Gastrocnemius medialis (tissue), 4 donors: ENCODE results near the gene NELFE. TPM values are rescaled to one million over a fixed set of nuclear protein-coding genes. Genes with fewer than 3 reads are reported as not detected.
A peak's percentile ranks its signal among the peaks of the same experiment; 100 is the strongest.
"Not testable (repeated sequence)": the region's sequence is repeated elsewhere in the genome, so short reads cannot be mapped to it uniquely, and the experiment has no call there.

ENCODE experiments used
- ATAC-seq, 2 donors: fragments of 150-250 bp; one replicate each; pipeline ENCODE4 v1.9.1; 2016
- DNase-seq, 2 donors: peaks; one replicate each; pipeline ENCODE4 v3.0.0-alpha.2; 2019
- H3K27ac ChIP-seq, 4 donors: fragments of 200-600 bp; sonication (generic); 1 replicate in 1 of 4; 2 replicates in 3 of 4; pipeline ENCODE4 v1.5.1; 2016 to 2018; ENCODE audit warnings: mild to moderate bottlenecking in 2 of 4, moderate library complexity in 1 of 4
- H3K27me3 ChIP-seq, 3 donors: fragments of 200-600 bp; sonication (generic) in 2 of 3; 1 replicate in 1 of 3; 2 replicates in 2 of 3; pipeline versions ENCODE4 v1.5.1 to v1.6.0; 2016 to 2019; ENCODE audit warnings: mild to moderate bottlenecking in 1 of 3, moderate library complexity in 1 of 3
- H3K36me3 ChIP-seq, 2 donors: fragments of 200-600 bp; sonication (generic) in 1 of 2; one replicate each; pipeline ENCODE4 v1.5.1; 2017 to 2018
- H3K4me1 ChIP-seq, 2 donors: fragments of 200-600 bp; sonication (generic) in 1 of 2; one replicate each; pipeline ENCODE4 v1.5.1; 2016 to 2017; ENCODE audit warnings: mild to moderate bottlenecking in 2 of 2
- H3K4me3 ChIP-seq, 4 donors: fragments of 200-600 bp; sonication (generic) in 3 of 4; 1 replicate in 1 of 4; 2 replicates in 3 of 4; pipeline ENCODE4 v1.5.1; 2016 to 2019; ENCODE audit warnings: mild to moderate bottlenecking in 2 of 4
- H3K9me3 ChIP-seq, 3 donors: fragments of 200-600 bp; sonication (generic) in 2 of 3; 1 replicate in 1 of 3; 2 replicates in 2 of 3; pipeline ENCODE4 v1.5.1; 2016 to 2019
- POLR2A ChIP-seq, 2 donors: fragments of 450-650 bp; IDR thresholded peaks; one replicate each; pipeline ENCODE4 v1.6.1; 2017; ENCODE audit warnings: antibody characterized with exemption in 2 of 2, mild to moderate bottlenecking in 2 of 2, moderate library complexity in 2 of 2
- in situ Hi-C, 4 donors: fragments of 200-750 bp; cut with MboI; loops; one replicate each; pipeline versions ENCODE4 v1.15.0 to v1.8.0; 2017; ENCODE audit warnings: low sequenced_read_pairs in 4 of 4
- intact Hi-C: fragments of 100-400 bp; cut with DNase I; formaldehyde crosslinking; loops from one replicate; pipeline ENCODE4 v1.15.1; 2023; ENCODE audit warnings: low total_unique reads
- total RNA-seq, 4 donors: library from RNA; depleted of rRNA; stranded (reverse); fragments of >200 nt; gene quantifications; one replicate each; pipeline versions ENCODE4 v1.1.0 to v1.2.3, GENCODE V29; 2016
- TF ChIP-seq, protein P1 (sequence below), 5 experiments: fragments of 450-650 bp in 3 of 5; fragments of 200-600 bp in 2 of 5; sonication (generic) in 2 of 5; IDR thresholded peaks in 4 of 5; conservative IDR thresholded peaks in 1 of 5; 1 replicate in 4 of 5; 2 replicates in 1 of 5; pipeline ENCODE4 v1.5.1; 2016 to 2019; ENCODE audit warnings: antibody characterized with exemption in 5 of 5, mild to moderate bottlenecking in 3 of 5, moderate library complexity in 3 of 5

NELFE gene, protein sequence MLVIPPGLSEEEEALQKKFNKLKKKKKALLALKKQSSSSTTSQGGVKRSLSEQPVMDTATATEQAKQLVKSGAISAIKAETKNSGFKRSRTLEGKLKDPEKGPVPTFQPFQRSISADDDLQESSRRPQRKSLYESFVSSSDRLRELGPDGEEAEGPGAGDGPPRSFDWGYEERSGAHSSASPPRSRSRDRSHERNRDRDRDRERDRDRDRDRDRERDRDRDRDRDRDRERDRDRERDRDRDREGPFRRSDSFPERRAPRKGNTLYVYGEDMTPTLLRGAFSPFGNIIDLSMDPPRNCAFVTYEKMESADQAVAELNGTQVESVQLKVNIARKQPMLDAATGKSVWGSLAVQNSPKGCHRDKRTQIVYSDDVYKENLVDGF
- total RNA-seq: 10 to 100 TPM; 58.1 to 88.6 (median 78.7) TPM

DNA sequence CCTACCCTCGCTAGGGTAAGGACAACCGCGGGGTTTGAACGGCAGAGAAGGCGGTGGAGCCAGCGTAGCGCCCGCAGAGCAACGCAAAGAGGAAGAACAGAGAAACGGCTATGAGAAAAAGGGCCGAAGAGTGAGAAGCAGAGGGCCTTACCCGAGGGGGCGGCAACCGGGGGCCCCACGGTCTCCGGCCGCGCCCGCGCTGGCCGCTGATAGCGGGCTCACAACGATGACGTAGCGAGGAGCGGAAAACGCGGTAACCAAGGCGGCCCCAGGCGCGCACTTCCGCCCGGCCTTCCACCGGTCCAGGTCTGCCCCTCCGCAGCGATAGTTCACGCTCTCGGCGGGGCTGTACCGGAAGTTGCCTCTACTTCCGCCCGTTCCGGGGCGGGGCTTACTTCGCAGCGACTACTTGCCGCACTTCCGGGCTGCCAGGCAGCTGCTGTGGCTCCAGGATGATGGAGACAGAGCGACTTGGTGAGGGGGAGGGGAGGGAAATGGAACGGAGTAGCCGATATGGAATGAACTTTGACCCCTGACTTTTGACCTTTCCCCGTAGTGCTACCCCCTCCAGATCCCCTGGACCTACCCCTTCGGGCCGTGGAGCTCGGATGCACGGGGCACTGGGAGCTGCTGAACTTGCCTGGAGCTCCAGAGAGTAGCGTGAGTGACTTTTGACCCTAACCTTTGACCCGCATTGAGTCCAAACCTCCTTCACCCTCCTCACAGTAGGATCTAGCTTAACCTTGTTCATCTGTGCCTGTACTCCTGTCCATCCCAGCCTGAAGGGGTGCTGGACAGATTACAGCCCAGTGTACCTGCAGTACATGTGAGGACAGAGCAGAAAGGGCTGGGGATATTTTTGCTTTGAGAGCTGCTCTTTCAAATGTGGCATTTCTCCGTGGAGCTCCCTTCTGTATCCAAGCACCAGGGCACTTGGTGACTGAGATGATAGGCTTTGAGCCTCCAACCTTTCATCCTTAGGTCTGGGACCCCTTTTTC, at the start of gene NELFE, which contains the start of gene SKIC2:
TSS of gene NELFE (minus strand) at position 231 of the 999 bp plus-strand sequence. CDS start 525 bp downstream, outside the sequence.
TSS of gene SKIC2 (plus strand) at position 435 of the 999 bp plus-strand sequence. CDS start at position 453, 18 bp downstream.
- Histone ChIP-seq H3K27me3 (no peaks in the 10 kb centered on the region), H3K27ac (peak within 1 kb of the TSS; percentile 82 to 89 (median 87)), H3K4me1 (peaks cover 17 to 20% of the 10 kb centered on the region in 2 donors), H3K4me3 (peak within 1 kb of the TSS; percentile 82 to 94 (median 88)), H3K36me3 (peaks cover 0 to 74% of the 10 kb centered on the region in 2 donors), H3K9me3 (no peaks in the 10 kb centered on the region)
- ATAC-seq: peak; percentile 98 to 99
- in situ Hi-C loops: loop anchor here (10.0 to 25.0 kb wide), 8 partner anchors 54 to 1003 kb away; partner anchors contain the start of genes ZBTB12 (in 2 of the 4), AGER (in 1 of the 4), AGPAT1 (in 1 of the 4) and APOM (in 1 of the 4)
- intact Hi-C loops: loop anchor here (1.0 to 10.0 kb wide), 7 partner anchors 13 to 1404 kb away; partner anchors contain the start of genes ATP6V1G2, DXO, GNL1 and LY6G5C
- TF ChIP-seq POLR2A (IDR thresholded peaks at IDR 0.05): peak; percentile 72 to 76
- TF ChIP-seq, protein P1, sequence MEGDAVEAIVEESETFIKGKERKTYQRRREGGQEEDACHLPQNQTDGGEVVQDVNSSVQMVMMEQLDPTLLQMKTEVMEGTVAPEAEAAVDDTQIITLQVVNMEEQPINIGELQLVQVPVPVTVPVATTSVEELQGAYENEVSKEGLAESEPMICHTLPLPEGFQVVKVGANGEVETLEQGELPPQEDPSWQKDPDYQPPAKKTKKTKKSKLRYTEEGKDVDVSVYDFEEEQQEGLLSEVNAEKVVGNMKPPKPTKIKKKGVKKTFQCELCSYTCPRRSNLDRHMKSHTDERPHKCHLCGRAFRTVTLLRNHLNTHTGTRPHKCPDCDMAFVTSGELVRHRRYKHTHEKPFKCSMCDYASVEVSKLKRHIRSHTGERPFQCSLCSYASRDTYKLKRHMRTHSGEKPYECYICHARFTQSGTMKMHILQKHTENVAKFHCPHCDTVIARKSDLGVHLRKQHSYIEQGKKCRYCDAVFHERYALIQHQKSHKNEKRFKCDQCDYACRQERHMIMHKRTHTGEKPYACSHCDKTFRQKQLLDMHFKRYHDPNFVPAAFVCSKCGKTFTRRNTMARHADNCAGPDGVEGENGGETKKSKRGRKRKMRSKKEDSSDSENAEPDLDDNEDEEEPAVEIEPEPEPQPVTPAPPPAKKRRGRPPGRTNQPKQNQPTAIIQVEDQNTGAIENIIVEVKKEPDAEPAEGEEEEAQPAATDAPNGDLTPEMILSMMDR (IDR thresholded peaks at IDR 0.05 in 4 of 5, conservative IDR thresholded peaks at IDR 0.05 in 1 of 5): no peak
- DNase-seq: peak; percentile 95 to 98

DNA sequence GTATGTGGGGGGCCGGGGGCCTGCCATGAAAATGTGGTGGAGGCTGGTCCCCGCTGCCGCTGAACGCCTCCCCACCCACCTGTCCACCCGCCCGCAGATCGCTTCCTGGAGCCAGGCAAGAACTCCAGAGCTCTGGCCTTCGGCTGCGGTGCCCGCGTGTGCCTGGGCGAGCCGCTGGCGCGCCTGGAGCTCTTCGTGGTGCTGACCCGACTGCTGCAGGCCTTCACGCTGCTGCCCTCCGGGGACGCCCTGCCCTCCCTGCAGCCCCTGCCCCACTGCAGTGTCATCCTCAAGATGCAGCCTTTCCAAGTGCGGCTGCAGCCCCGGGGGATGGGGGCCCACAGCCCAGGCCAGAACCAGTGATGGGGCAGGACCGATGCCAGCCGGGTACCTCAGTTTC, 49.3 kb upstream of the NELFE start:
- H3K36me3 ChIP-seq, ATAC-seq, H3K4me1 ChIP-seq, H3K4me3 ChIP-seq, H3K27me3 ChIP-seq, H3K27ac ChIP-seq, DNase-seq, in situ Hi-C loops, intact Hi-C loops, H3K9me3 ChIP-seq: not testable (repeated sequence)

DNA sequence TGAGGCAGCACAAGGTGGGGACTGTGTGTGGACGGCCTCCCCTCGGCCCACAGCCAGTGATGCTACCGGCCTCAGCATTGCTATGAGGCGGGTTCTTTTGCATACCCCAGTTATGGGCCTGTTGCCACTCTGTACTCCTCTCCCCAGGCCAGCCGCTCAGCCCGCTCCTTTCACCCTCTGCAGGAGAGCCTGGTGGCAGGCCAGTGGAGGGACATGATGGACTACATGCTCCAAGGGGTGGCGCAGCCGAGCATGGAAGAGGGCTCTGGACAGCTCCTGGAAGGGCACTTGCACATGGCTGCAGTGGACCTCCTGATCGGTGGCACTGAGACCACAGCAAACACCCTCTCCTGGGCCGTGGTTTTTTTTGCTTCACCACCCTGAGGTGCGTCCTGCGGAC, 48.3 kb upstream of the NELFE start:
- H3K36me3 ChIP-seq, H3K4me3 ChIP-seq, intact Hi-C loops, H3K9me3 ChIP-seq, H3K4me1 ChIP-seq, DNase-seq, H3K27ac ChIP-seq, ATAC-seq, in situ Hi-C loops, H3K27me3 ChIP-seq: not testable (repeated sequence)

DNA sequence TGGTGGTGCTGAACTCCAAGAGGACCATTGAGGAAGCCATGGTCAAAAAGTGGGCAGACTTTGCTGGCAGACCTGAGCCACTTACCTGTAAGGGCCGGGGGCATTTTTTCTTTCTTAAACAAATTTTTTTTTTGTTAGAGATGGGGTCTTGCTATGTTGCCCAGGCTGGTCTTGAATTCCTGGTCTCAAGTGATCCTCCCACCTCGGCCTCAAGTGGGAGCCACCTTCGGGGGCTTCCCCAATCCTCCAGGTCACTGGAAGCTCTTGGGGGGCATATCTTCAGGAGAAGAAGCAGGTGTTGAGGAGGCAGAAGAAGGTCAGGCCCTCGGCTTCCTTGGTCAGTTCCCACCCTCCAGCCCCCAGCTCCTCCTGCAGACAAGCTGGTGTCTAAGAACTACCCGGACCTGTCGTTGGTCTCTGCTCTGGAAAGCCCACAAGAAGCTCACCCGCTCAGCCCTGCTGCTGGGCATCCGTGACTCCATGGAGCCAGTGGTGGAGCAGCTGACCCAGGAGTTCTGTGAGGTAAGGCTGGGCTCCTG, 47.3 kb upstream of the NELFE start:
- in situ Hi-C loops: not testable (repeated sequence)

DNA sequence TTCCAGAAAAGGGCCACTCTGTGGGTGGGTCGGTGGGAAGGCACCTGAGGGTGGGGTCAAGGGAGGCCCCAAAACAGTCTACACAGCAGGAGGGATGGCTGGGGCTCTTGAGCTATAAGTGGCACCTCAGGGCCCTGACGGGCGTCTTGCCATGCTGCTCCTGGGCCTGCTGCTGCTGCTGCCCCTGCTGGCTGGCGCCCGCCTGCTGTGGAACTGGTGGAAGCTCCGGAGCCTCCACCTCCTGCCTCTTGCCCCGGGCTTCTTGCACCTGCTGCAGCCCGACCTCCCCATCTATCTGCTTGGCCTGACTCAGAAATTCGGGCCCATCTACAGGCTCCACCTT, 46.7 kb upstream of the NELFE start:
- H3K36me3 ChIP-seq, H3K9me3 ChIP-seq, H3K27me3 ChIP-seq, H3K27ac ChIP-seq, intact Hi-C loops, in situ Hi-C loops, H3K4me3 ChIP-seq, H3K4me1 ChIP-seq, ATAC-seq, DNase-seq: not testable (repeated sequence)

More for the DNA sequence above, 47.3 kb upstream of the NELFE start:
- H3K36me3 ChIP-seq, intact Hi-C loops, DNase-seq, H3K27me3 ChIP-seq, ATAC-seq, H3K27ac ChIP-seq, H3K4me1 ChIP-seq, H3K4me3 ChIP-seq, H3K9me3 ChIP-seq: not testable (repeated sequence)

DNA sequence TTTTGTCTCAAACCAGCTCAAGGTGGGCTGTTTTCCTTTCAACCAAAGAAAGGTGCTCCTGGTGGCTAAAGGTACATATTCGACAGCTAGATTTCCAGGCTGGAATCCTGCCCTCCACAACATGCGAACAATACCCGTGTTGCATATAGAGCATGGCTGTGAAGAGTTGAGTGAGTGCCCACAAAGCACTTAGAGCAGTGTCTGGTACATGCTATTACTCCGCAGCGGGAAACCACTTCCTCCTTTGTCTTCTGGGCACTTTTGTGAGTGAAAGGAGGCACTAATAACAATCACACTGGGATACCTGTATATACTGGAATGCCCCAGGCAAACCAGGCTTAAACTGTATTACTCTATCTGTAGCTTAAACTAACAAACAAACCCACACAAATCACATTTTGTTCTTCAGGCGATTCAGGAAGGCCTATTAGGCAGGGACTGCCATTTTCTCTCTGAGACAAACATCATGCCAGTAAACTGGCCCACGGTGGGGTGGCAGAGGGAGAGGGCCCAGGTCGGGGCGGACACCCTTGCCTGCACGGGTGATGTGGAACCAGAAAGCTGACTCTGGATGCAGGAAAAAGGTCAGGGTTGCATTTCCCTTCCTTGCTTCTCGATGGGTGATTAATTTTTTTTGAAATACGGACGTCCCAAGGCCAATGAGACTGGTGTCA, 46.2 kb upstream of the NELFE start:
- H3K36me3 ChIP-seq, H3K4me3 ChIP-seq, H3K27ac ChIP-seq, DNase-seq, ATAC-seq, H3K4me1 ChIP-seq, in situ Hi-C loops, H3K27me3 ChIP-seq, intact Hi-C loops, H3K9me3 ChIP-seq: not testable (repeated sequence)

DNA sequence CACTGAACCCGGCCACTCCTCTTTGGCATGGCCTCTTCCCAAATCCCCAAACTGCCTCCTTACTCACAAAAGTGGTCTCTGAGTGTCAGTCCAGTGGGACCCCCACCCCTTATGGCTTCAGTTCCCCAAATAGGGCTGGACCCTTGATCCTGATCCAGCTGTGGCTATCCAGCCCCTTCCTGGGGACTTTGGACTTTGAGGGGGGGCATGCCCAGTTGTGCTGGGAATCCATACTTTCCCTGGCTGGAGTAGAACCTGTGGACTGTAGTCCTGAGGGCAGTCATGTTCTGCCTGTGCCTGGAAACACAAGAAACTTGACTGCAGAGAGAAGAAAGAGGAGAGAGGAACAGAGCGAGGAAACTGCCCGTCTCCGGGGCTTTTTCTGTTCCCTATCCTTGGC, 45.6 kb upstream of the NELFE start:
- in situ Hi-C loops, H3K4me1 ChIP-seq, DNase-seq, H3K4me3 ChIP-seq, intact Hi-C loops, ATAC-seq, H3K36me3 ChIP-seq, H3K27me3 ChIP-seq, H3K9me3 ChIP-seq, H3K27ac ChIP-seq: not testable (repeated sequence)

DNA sequence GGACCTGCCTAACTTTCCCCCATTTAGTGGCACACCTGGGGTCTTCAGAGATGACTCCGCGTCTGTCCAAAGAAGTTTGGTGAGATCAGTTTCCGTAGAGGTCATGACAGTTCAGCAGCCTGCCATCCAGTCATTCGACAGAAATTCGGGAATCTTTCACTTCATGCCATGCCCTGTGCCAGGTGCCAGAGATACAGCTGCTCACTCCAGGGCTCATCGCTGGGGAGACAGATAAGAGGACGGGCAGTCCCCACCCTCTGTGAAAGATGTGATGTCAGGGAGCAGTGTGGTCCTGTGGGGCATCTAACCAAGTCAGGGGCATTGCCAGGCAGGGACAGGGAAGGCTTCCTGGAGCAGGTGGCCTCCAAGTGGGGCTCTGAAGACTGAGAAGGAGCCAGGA, 44.5 kb upstream of the NELFE start:
- H3K36me3 ChIP-seq, in situ Hi-C loops, H3K27ac ChIP-seq, H3K9me3 ChIP-seq, H3K4me3 ChIP-seq, intact Hi-C loops, H3K4me1 ChIP-seq, H3K27me3 ChIP-seq, DNase-seq, ATAC-seq: not testable (repeated sequence)

DNA sequence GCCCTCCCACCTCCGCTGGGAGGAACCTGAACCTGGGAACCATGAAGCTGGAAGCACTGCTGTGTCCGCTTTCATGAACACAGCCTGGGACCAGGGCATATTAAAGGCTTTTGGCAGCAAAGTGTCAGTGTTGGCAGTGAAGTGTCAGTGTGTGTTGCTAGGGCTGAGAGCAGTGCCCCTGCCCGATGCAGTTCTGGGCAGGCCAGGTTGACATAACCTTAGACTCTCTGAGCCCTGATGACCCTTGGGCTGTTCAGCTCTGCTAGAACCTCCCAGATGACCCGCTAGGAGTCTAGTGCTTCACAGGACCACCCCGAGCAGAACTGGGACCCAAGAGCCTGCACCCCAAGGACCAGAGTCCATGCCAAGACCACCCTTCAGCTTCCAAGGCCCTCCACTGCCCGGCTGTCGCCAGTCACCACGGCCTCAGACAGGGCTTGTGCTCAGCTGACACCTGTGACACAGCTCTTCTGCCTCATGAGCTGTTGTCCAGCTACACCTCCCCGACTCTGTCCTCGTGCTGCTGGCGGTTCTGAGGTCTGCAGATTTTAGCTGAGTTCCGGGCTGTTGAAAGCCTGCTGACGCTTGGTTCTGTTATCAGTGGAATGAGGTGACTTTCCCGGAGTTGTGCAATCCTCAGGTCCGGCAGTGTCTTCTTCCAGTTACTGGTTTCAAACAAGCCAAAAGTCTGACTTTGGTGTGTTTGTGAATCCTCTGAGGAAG, 43.9 kb upstream of the NELFE start:
- in situ Hi-C loops, H3K27me3 ChIP-seq, H3K27ac ChIP-seq, H3K4me1 ChIP-seq, H3K36me3 ChIP-seq, DNase-seq, H3K9me3 ChIP-seq, H3K4me3 ChIP-seq, intact Hi-C loops: not testable (repeated sequence)
- ATAC-seq: peak in 1 of 2 donors; percentile 27
